ENCODE measurements around the gene HLX. TPM values are rescaled to one million over a fixed set of nuclear protein-coding genes. Genes with fewer than 3 reads are reported as not detected.

The HLX gene
- total and polyA plus RNA-seq, 8 donors = 0.43 to 38.5 (median 3.7) TPM

- Histone ChIP-seq H3K9me3 (no peaks in the 10 kb centered on the region), H3K27me3 (no peaks in the 10 kb centered on the region), H3K4me1 (peaks cover 0 to 7% (median 0%) of the 10 kb centered on the region in 4 donors), H3K27ac (no peak overlapping the region), H3K4me3 (no peak overlapping the region), H3K36me3 (no peaks in the 10 kb centered on the region)
- WGBS, 5 donors = 84 to 92% (median 89%) methylated on average over 5 of the region's 5 CpGs
- TF ChIP-seq POLR2AphosphoS5 (IDR thresholded peaks at IDR 0.05) = no peak
- TF ChIP-seq POLR2A (IDR thresholded peaks at IDR 0.05) = no peak
- TF ChIP-seq EP300 (IDR thresholded peaks at IDR 0.05) = no peak
- TF ChIP-seq, protein P1, sequence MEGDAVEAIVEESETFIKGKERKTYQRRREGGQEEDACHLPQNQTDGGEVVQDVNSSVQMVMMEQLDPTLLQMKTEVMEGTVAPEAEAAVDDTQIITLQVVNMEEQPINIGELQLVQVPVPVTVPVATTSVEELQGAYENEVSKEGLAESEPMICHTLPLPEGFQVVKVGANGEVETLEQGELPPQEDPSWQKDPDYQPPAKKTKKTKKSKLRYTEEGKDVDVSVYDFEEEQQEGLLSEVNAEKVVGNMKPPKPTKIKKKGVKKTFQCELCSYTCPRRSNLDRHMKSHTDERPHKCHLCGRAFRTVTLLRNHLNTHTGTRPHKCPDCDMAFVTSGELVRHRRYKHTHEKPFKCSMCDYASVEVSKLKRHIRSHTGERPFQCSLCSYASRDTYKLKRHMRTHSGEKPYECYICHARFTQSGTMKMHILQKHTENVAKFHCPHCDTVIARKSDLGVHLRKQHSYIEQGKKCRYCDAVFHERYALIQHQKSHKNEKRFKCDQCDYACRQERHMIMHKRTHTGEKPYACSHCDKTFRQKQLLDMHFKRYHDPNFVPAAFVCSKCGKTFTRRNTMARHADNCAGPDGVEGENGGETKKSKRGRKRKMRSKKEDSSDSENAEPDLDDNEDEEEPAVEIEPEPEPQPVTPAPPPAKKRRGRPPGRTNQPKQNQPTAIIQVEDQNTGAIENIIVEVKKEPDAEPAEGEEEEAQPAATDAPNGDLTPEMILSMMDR (IDR thresholded peaks at IDR 0.05) = no peak
- intact Hi-C loops (cut with DNase I; ENCODE audit: low total_unique reads) = no loop called here
- no peak for DNase-seq
Observed at GRCh38 chr1:220838578-220838977, 40.7 kb upstream of the HLX start.

GRCh38 chr1:220839474-220839873 is 39.8 kb upstream of the HLX start:
- Histone ChIP-seq H3K4me1 (peaks cover 0 to 10% (median 0%) of the 10 kb centered on the region in 4 donors), H3K9me3 (no peaks in the 10 kb centered on the region), H3K36me3 (no peaks in the 10 kb centered on the region), H3K27me3 (no peaks in the 10 kb centered on the region), H3K4me3 (no peak overlapping the region), H3K27ac (no peak overlapping the region)
- TF ChIP-seq, protein P1 (IDR thresholded peaks at IDR 0.05) = no peak
- TF ChIP-seq POLR2A (IDR thresholded peaks at IDR 0.05) (no peak), POLR2AphosphoS5 (IDR thresholded peaks at IDR 0.05) (no peak), EP300 (IDR thresholded peaks at IDR 0.05) (no peak)
- no peak for DNase-seq
- 49 to 67% (median 56%) methylated on average over 5 of the region's 5 CpGs for WGBS, 5 donors
- intact Hi-C loops (cut with DNase I; ENCODE audit: low total_unique reads) = no loop called here

DNA sequence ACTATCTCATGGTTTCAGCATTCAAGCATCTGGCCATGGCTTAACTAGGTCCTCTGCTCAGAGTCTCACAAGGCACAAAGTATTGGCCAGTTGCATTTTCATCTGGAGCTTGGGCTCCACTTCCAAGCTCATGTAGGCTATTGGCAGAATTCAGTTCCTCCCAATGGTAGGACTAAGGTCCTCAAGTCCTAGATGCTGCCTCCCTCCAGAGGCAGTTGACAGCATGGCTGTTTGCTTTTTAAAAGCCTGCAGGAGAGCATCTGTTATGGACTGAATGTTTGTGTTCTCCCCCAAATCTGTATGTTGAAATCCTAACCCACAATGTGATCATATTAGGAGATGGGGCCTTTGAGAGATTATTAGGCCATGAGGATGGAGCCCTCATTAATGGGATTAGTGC is 38.0 kb upstream of the HLX start:
- no peak for DNase-seq
- Histone ChIP-seq H3K4me1 (peaks cover 0 to 10% (median 0%) of the 10 kb centered on the region in 4 donors), H3K4me3 (no peak overlapping the region), H3K27ac (no peak overlapping the region), H3K27me3 (no peaks in the 10 kb centered on the region), H3K9me3 (no peaks in the 10 kb centered on the region), H3K36me3 (no peaks in the 10 kb centered on the region)
- intact Hi-C loops (cut with DNase I; ENCODE audit: low total_unique reads) = no loop called here
- TF ChIP-seq POLR2AphosphoS5 (IDR thresholded peaks at IDR 0.05) (no peak), EP300 (IDR thresholded peaks at IDR 0.05) (no peak), POLR2A (IDR thresholded peaks at IDR 0.05) (no peak)
- TF ChIP-seq, protein P1 (IDR thresholded peaks at IDR 0.05) = no peak

- 15 to 26% (median 17%) methylated on average over 6 of the region's 6 CpGs for WGBS, 5 donors
- peak overlapping the region in 1 of 5 donors; percentile 28 for H3K27ac ChIP-seq
- no peaks in the 10 kb centered on the region for H3K36me3 ChIP-seq
- TF ChIP-seq, protein P1 (IDR thresholded peaks at IDR 0.05) = no peak
- TF ChIP-seq EP300 (IDR thresholded peaks at IDR 0.05) = no peak
- H3K4me1 ChIP-seq = peaks cover 0 to 10% (median 0%) of the 10 kb centered on the region in 4 donors
- DNase-seq = peak in 1 of 2 donors; percentile 80
- no peaks in the 10 kb centered on the region for H3K27me3 ChIP-seq
- no peaks in the 10 kb centered on the region for H3K9me3 ChIP-seq
- intact Hi-C loops (cut with DNase I; ENCODE audit: low total_unique reads) = no loop called here
- H3K4me3 ChIP-seq = no peak overlapping the region
Observed at GRCh38 chr1:220843481-220844011, 35.7 kb upstream of the HLX start.

Data from stomach (tissue), 9 donors.